ENCODE results near the gene CHST4.
A peak's percentile ranks its signal among the peaks of the same experiment; 100 is the strongest.
"Not testable (repeated sequence)": the region's sequence is repeated elsewhere in the genome, so short reads cannot be mapped to it uniquely, and the experiment has no call there.

Gene CHST4

DNA sequence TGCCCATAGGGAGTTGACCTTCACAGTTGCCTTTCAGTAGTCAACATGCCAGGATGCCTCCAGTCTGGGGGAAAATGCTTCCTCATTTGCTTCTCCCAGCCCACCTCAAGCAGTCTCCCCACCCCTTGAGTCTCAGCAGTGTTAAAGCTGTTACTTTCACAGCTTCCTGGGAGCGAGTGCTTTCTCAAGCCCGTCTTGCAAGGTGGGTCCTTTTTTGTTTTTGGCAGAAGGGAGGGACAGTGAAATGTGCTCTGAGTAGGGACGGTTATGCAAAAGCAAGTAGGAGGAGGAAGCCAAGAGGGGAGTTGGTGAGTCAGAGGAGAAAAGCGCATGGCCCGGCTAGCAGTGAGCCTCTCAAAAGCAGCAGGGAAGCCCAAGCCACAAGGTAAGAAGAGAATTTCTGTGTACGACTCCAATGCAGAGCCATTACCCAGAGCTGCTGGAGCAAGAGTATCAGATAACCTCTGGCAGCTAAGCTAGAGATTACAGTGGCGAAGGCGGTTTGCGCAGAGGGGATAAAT lies at the start of gene CHST4:
Gene CHST4 (plus strand): TSS at position 316 of the 521 bp plus-strand sequence. CDS start 10,252 bp downstream, outside the sequence.
- DNase-seq, result no peak

- DNase-seq, result no peak
These were observed 49.6 kb upstream of the CHST4 start for GRCh38 chr16:71476457-71477124.

DNA sequence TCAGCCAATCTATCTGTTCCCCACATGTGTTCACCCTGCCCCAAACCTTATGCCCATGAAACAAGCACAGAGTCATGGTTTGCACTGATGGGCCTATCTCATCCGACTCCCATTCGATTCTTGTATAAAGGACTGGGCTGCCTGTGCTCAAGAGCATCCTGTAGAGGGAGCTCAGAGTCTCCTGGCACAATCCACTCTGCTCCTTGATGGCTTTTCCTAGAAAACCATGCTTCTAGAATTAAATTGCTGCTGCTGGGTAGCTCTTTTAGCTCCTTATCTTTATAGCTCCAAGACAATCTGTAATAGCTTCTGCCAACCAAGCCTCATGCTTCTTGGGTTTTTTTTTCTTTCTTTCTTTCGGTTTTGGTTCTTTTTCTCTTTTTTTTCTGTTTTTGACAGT lies 46.8 kb upstream of the CHST4 start:
- DNase-seq, result no peak

- DNase-seq, result no peak
These were observed 45.3 kb upstream of the CHST4 start for GRCh38 chr16:71480956-71481355.

- DNase-seq, result no peak
These were observed 43.7 kb upstream of the CHST4 start for GRCh38 chr16:71482569-71482968.

DNA sequence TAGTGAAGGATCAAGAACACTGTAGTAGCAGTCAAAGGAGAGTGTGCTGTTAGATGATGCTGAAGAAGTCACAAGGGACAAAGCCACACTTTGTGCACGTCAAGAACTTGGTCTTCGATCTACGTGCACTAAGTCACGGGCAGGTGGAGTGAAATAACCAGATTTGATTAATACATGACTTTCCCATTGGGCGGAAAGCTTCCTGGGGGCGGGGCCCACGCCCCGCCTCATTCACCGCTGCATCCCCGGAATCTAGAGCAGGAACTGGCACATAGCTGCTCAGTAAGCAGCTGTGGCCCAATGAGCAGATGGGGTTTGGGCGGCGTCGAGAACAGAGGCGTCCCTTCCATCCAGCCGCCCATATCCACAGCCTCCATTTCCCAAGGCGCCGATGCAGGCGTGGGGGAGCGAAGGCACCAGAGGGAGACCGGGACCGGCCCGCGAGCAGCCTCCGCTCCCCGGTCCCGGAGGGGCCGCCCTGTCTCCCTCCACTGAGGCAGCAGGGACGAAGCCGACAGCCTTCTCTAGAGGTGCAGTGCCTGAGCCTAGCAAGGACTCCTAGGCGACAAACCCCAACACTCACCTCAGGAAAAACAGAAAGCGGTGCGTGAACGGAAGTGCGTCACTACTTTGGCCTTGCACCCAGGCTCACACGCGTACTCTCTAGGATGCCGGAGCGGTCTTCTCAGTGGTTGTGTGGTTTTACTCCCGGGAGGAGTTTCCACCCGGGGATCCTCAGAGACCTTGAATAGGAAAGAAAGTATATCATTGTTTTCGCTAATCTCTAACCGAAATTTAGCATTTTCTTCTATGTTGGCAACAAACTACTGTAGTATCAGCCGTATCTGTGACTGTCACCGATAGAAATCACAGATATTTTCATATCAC lies 42.0 kb upstream of the CHST4 start:
- DNase-seq, result peak; percentile 62

DNA sequence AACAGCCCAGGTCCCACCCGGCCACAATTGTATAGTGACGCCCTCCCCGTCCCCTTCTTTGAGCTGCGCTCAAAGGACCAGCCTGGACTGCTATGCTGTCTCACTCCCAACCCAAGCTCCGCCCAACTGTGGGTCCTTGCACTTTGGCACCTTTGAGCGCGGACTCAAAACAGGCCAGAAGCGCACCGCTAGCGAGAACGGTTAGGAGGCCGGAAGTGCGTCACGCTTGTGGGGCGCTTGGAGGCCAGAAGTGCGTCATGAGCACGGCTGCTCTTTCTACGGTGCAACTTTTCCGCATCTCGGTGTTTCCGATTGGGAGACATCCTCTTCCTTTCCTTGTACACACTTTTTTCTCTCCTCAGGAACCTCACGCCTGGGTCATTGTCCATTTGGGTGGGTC lies 37.1 kb upstream of the CHST4 start, which contains the start of gene ZNF19:
Gene ZNF19 (minus strand): TSS at position 203 of the 400 bp plus-strand sequence. CDS start 7,210 bp downstream, outside the sequence.
- DNase-seq, result no peak

DNA sequence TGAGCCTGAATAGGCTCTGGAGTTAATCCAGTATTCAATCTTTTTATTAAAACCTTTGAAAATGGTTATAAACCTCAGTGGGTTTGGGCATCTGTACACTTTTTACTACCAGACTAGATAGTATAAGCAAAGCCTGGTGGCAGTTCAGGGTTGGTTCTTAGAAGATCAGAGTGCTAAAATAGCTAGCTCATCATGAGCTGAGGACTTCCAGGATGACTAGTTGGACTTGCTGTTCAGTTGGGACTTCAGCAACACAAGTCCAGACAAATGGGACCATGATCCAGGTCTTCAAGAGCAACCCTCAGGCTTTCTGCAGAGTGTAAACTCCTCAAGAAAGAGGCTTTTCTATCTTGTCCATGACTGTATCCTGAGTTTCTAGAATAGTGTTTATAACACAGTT lies 35.9 kb upstream of the CHST4 start:
- no peak for DNase-seq

GRCh38 chr16:71491054-71491453 lies 35.2 kb upstream of the CHST4 start:
- no peak for DNase-seq

DNA sequence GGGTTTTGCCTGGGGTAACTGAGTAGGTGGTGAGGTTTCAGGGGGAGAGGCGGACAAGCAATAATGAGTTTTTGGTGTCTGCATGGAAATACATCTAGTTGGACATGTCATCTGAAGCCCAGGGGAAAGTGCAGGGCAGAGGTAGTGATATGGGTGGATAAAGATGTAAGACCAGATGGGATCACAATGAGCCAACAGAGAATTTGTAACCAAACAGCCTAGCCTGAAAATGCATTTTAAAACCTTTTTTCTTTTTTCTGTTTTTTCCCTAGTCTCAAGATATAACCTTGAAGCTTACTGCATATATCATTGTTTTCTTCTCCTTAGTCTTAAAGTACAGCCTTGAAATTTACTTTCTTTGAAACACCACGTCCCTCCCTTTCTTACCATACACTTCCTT lies 33.4 kb upstream of the CHST4 start:
- DNase-seq, result no peak

- no peak for DNase-seq
These were observed 33.0 kb upstream of the CHST4 start for GRCh38 chr16:71493213-71493612.

DNA sequence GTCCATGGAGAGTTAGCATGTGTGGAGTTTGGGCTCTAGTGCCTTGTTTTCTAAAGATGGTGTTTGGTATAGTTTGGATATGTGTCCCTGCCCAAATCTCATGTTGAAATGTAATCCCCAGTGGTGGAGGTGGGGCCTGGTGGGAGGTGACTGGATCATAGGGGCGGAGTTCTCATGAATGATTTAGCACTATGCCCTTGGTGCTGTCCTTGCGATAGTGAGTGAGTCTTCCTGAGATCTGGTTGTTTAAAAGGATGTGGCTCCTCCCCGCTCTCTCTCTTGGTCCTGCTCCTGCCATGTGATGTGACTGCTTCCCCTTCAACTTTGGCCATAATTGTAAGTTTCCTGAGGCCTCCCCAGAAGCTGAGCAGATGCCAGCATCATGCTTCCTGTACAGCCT lies 28.2 kb upstream of the CHST4 start:
- DNase-seq, result no peak

GRCh38 chr16:71499775-71500364 lies 26.4 kb upstream of the CHST4 start:
- no peak for DNase-seq

GRCh38 chr16:71500964-71501363 lies 25.3 kb upstream of the CHST4 start:
- DNase-seq, result no peak

- no peak for DNase-seq
These were observed 24.7 kb upstream of the CHST4 start for GRCh38 chr16:71501547-71501946.

GRCh38 chr16:71504051-71504450 lies 22.2 kb upstream of the CHST4 start:
- not testable (repeated sequence) for DNase-seq

DNA sequence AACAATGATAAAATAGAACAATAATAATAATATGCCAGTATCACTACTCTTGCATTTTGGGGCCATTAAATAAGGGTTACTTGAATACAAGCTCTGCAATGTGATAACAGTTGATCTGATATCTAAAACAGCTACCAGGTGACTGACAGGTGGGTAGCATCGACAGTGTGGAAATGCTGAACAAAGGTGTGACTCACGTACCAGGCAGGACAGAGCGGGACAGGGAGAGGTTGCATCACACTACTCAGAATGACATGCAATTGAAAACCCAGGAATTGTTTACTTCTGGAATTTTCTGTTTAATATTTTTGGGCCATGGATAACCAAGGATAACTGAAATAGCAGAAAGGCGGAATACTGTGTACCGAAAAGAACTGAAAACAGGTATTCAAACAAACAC lies 21.3 kb upstream of the CHST4 start:
- DNase-seq, result no peak

GRCh38 chr16:71507061-71507460 lies 19.2 kb upstream of the CHST4 start:
- no peak for DNase-seq

- DNase-seq, result no peak
These were observed 12.9 kb upstream of the CHST4 start for GRCh38 chr16:71513302-71513701.

GRCh38 chr16:71514476-71514875 lies 11.8 kb upstream of the CHST4 start:
- DNase-seq, result no peak

- DNase-seq, result no peak
These were observed 11.2 kb upstream of the CHST4 start for GRCh38 chr16:71515026-71515425.

- DNase-seq, result no peak
These were observed 5.7 kb upstream of the CHST4 start for GRCh38 chr16:71520550-71520949.
